Loucy (cell line): Measurements from ENCODE around the gene TSSK2.

Experiments
- H2AFZ ChIP-seq: fragments of 200-600 bp; sonication (generic); 2 replicates; pipeline ENCODE4 v1.6.0; 2016; ENCODE audit warnings: antibody characterized with exemption, mild to moderate bottlenecking, low read length, moderate library complexity
- H3F3A ChIP-seq: fragments of 200-600 bp; 2 replicates; pipeline ENCODE4 v1.6.0; 2016; ENCODE audit warnings: antibody characterized with exemption, low read depth, mild to moderate bottlenecking
- H3K27me3 ChIP-seq: fragments of 200-600 bp; sonication (generic); 2 replicates; pipeline ENCODE4 v1.6.1; 2014; ENCODE audit warnings: low read length, mild to moderate bottlenecking; ENCODE audit not compliant: insufficient read depth, poor library complexity, severe bottlenecking
- H3K36me3 ChIP-seq: fragments of 200-600 bp; sonication (generic); 2 replicates; pipeline ENCODE4 v1.6.1; 2016; ENCODE audit warnings: low read length; ENCODE audit not compliant: insufficient read depth
- H3K4me1 ChIP-seq: fragments of 200-600 bp; sonication (generic); 2 replicates; pipeline ENCODE4 v1.5.1; 2014; ENCODE audit warnings: low read length, mild to moderate bottlenecking; ENCODE audit not compliant: insufficient read depth, poor library complexity, severe bottlenecking
- H3K4me2 ChIP-seq: fragments of 200-600 bp; sonication (generic); 2 replicates; pipeline ENCODE4 v1.6.0; 2014; ENCODE audit warnings: antibody characterized with exemption, low read length, low read depth, mild to moderate bottlenecking; ENCODE audit not compliant: poor library complexity, severe bottlenecking
- H3K4me3 ChIP-seq: fragments of 200-600 bp; sonication (generic); 2 replicates; pipeline ENCODE4 v1.5.1; 2014; ENCODE audit warnings: low read length, mild to moderate bottlenecking, mixed read lengths; ENCODE audit not compliant: poor library complexity, severe bottlenecking
- H3K79me2 ChIP-seq: fragments of 200-600 bp; sonication (generic); 2 replicates; pipeline ENCODE4 v1.6.1; 2014; ENCODE audit warnings: low read length; ENCODE audit not compliant: insufficient read depth
- H3K9ac ChIP-seq: fragments of 200-600 bp; sonication (generic); 2 replicates; pipeline ENCODE4 v1.6.0; 2014; ENCODE audit warnings: mild to moderate bottlenecking, low read depth, low read length, moderate library complexity; ENCODE audit not compliant: poor library complexity, severe bottlenecking
- H3K9me2 ChIP-seq: fragments of 200-600 bp; sonication (generic); replicated peaks from 2 replicates; pipeline ENCODE4 v1.6.1; 2016; ENCODE audit warnings: low read depth, low read length, mixed read lengths
- H3K9me3 ChIP-seq: fragments of 200-600 bp; sonication (generic); 2 replicates; pipeline ENCODE4 v1.6.1; 2014; ENCODE audit warnings: mild to moderate bottlenecking, antibody characterized with exemption, low read length, low read depth; ENCODE audit not compliant: insufficient read depth
- H4K20me1 ChIP-seq: fragments of 200-600 bp; sonication (generic); 2 replicates; pipeline ENCODE4 v1.6.0; 2014; ENCODE audit warnings: antibody characterized with exemption, low read length, mild to moderate bottlenecking; ENCODE audit not compliant: insufficient read depth, poor library complexity, severe bottlenecking
- EZH2phosphoT487 ChIP-seq: fragments of 200-600 bp; IDR thresholded peaks from 2 replicates; pipeline ENCODE4 v1.6.1; 2018; ENCODE audit warnings: antibody characterized with exemption, mild to moderate bottlenecking, moderate library complexity, borderline replicate concordance
- TF ChIP-seq, protein P1 (sequence below): fragments of 200-600 bp; sonication (generic); conservative IDR thresholded peaks from 2 replicates; pipeline ENCODE4 v1.5.1; 2014; ENCODE audit warnings: mild to moderate bottlenecking, antibody characterized with exemption, low read length

TSSK2 gene

DNA sequence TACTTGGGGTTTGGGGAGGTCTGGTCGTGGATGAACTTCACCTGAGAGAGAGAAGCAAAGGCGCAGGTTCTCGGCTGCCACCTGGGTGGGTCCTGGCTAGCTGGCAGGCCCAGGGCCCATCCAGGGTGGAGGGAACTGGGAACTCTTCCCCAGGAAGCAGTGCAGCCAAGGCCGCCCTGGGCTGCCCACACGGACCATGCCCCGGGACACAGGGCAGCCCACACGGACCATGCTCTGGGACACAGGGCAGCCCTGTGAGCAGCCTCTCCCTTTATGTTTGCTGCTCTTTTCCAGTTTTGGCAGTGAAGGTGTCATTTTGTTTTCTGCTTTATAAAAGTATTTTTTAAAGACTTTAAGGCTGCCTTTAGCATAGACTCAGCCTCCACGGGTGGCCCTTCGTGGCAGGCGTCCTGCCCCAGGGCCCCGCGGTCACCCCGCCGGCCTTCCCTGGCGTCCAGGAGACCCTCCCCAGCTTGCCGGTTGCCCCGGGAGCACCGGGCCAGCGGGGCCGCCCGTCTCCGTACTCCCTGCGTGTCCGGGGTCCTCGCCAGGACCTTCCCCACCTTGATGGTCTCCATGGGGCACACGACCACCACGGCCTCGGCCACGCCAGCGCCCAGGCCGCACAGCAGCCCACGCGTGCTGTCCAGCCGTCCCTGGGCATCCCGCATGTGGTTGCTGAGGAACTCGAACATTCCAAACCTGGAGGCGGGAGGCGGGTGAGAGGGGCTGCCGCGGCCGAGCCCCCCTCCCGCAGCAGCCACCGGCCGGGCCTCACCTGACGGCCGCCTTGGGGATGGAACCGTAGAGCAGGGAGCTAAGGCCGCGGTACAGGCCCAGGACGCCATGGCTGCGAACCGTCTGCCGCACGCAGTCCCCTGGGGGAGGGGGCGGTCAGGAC is 46.3 kb downstream of the TSSK2 start:
- Histone ChIP-seq H3K9ac (peak overlapping the region; percentile 71), H3K9me3 (no peaks in the 10 kb centered on the region), H2AFZ (peak overlapping the region; percentile 92), H4K20me1 (peaks cover 25% of the 10 kb centered on the region), H3K4me3 (peak overlapping the region; percentile 78), H3F3A (no peaks in the 10 kb centered on the region), H3K79me2 (peaks cover 45% of the 10 kb centered on the region), H3K9me2 (no peaks in the 10 kb centered on the region), H3K4me2 (peak overlapping the region; percentile 83), H3K27me3 (no peaks in the 10 kb centered on the region), H3K36me3 (no peaks in the 10 kb centered on the region), H3K4me1 (peaks cover 30% of the 10 kb centered on the region)
- TF ChIP-seq EZH2phosphoT487, result no peak
- TF ChIP-seq, protein P1, sequence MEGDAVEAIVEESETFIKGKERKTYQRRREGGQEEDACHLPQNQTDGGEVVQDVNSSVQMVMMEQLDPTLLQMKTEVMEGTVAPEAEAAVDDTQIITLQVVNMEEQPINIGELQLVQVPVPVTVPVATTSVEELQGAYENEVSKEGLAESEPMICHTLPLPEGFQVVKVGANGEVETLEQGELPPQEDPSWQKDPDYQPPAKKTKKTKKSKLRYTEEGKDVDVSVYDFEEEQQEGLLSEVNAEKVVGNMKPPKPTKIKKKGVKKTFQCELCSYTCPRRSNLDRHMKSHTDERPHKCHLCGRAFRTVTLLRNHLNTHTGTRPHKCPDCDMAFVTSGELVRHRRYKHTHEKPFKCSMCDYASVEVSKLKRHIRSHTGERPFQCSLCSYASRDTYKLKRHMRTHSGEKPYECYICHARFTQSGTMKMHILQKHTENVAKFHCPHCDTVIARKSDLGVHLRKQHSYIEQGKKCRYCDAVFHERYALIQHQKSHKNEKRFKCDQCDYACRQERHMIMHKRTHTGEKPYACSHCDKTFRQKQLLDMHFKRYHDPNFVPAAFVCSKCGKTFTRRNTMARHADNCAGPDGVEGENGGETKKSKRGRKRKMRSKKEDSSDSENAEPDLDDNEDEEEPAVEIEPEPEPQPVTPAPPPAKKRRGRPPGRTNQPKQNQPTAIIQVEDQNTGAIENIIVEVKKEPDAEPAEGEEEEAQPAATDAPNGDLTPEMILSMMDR, result no peak

DNA sequence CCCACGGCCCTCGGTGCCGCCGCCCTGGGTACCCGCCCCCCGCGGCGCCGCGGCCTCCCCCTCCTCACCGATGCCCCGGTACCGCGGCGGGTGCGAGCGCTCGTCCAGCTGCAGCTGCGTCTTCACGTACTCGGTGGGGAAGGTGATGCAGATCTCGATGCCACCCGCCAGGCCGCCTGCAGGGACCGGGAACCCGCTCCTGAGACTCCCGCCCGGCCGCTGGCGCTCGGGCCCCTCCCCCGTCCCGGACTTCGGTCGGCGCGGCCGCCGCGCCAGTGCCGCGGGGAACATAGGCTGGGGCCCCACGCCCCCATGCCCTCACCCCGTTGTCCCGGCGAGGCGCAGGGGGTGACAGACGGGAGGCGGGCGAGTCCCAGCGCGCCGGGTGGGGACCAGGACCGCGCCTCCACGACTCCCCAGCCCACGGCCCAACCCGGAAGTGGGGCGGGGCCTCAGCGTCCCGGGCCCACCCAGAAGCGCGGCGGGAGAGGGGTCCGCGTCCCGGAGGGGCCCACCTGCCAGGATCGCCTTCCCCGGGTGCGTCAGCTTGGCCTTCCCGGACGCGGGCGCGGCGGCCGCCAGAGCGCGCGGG is 47.1 kb downstream of the TSSK2 start:
- peaks cover 18% of the 10 kb centered on the region for H4K20me1 ChIP-seq
- H3K9me2 ChIP-seq, result no peaks in the 10 kb centered on the region
- H2AFZ ChIP-seq, result peak overlapping the region; percentile 92
- H3K4me1 ChIP-seq, result peaks cover 23% of the 10 kb centered on the region
- H3K36me3 ChIP-seq, result no peaks in the 10 kb centered on the region
- peak overlapping the region; percentile 83 for H3K4me2 ChIP-seq
- peaks cover 38% of the 10 kb centered on the region; the same call in 1 of the 2 replicates for H3K79me2 ChIP-seq
- no peaks in the 10 kb centered on the region for H3F3A ChIP-seq
- H3K4me3 ChIP-seq, result peak overlapping the region; percentile 78
- no peaks in the 10 kb centered on the region for H3K9me3 ChIP-seq
- H3K27me3 ChIP-seq, result no peaks in the 10 kb centered on the region
- TF ChIP-seq, protein P1, result no peak
- no peak for TF ChIP-seq EZH2phosphoT487
- peak overlapping the region; percentile 71 for H3K9ac ChIP-seq

DNA sequence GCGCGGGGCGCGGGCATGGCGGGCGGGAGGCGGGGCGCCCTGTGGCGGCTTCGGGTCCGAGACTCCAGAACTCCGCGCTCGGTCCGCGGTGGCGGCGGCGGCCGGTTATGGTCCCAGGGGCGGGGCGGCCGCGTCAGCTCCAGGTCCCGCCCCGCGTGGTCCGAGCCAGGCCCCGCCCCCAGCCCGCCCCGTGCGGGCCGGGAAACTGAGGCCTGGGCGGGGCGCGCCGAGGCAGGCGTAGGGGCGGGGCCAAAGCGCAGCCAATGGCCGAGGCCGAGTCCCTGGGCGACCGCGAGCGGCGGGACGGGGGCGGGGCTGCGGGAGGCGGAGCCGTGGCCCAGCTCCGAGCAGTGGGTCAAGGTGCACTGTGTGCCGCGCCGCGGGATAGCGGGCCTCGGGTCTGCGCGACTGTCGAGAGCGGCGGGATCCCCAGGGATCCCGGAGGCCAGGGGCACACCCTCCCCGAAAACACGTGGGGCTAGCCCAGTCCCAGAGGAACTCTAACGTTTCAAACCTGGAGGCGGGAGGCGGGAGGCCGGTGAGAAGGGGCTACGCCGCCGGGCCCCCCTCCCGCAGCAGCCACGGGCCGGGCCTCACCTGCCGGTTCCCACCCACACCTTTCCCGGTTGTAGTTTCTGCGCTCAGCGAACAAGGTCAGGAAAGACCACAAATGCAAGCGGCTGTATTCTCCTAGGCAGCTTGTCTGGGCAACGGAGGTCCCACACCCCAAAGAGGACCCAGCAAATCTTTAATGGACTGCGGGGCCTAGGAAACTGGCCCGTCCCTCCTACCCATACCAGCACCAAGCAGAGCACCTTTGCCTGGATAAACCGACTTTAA is 47.8 kb downstream of the TSSK2 start, which contains the start of gene SLC25A1:
Gene SLC25A1, minus strand, starts transcription at position 80 of the 840 bp plus-strand sequence. Its CDS starts 63 bp downstream, at position 17.
- H2AFZ ChIP-seq, result peak within 1 kb of the TSS; percentile 92
- peaks cover 31% of the 10 kb centered on the region; the same call in 1 of the 2 replicates for H3K79me2 ChIP-seq
- H3K4me3 ChIP-seq, result peak within 1 kb of the TSS; percentile 78
- no peaks in the 10 kb centered on the region for H3K27me3 ChIP-seq
- H4K20me1 ChIP-seq, result peaks cover 18% of the 10 kb centered on the region
- no peaks in the 10 kb centered on the region for H3F3A ChIP-seq
- H3K9me3 ChIP-seq, result no peaks in the 10 kb centered on the region
- no peaks in the 10 kb centered on the region for H3K9me2 ChIP-seq
- no peak for TF ChIP-seq EZH2phosphoT487
- TF ChIP-seq, protein P1, result no peak
- peak within 1 kb of the TSS; percentile 98 for H3K4me2 ChIP-seq
- H3K36me3 ChIP-seq, result no peaks in the 10 kb centered on the region
- peak within 1 kb of the TSS; percentile 71 for H3K9ac ChIP-seq
- H3K4me1 ChIP-seq, result peaks cover 23% of the 10 kb centered on the region
